ENCODE results near the gene C1orf198.

The C1orf198 gene

DNA sequence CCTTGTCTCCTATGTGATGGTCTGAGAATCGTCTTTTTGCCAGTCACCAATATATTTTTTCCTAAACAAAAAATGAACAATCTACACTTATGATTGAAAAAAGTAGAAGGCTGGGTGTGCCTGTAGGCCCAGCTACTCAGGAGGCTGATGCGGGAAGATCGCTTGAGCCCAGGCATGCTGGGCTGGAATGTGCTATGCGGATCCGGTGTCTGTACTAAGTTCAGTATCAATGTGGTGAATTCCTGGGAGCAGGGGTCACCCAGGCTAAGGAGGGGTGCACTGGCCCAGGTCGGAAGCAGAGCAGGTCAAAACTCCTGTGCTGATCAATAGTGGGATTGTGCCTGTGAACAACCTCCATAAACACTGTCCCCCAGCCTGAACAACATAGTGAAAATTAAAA, 25.7 kb upstream of the C1orf198 start:
- DNase-seq (ENCODE audit: low read depth in 2 of 3, low spot score in 2 of 3) = no peak

DNA sequence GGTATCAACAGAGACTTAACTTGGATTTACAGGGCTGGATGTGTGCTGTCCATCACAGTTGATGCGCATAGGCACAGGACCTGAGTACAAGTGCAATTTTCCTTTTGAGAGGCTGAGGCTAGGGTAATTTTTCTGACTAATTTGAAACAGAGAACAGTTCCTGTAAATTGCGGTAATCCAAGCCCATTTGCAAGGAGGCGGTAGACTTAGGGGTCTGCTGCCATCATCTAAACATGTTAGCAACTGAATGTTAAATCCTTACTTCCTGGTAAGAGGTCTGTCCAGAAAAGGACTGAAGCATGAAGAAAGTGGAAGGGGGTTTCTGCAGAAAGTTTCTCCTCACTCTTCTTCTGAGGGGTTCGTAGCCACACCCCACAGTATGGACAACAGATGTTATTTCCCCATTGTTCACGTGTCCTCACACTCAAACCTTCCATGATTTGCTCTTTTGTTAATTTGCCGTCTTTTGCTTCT, 23.7 kb upstream of the C1orf198 start:
- DNase-seq (ENCODE audit: low read depth in 2 of 3, low spot score in 2 of 3) = no peak

DNA sequence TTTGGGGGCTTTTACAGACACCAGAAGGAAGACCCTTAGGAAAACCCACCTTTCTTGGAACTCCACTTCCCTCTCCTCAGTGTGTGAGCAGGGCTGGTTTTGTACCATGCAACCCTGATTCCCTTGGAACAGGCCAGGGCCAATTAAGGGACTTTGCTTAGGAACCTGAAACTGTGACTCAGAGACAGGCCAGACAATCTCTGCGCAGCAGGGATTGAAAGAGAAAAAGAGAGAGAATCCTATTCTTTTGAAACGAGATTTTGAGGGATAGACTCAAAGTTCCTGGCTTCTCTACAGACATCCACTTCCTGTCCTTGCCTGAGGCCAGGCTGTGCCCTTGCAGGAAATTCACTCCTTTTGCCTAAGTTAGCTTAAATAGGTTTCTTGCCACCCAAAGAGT, 23.1 kb upstream of the C1orf198 start:
- no peak for DNase-seq (ENCODE audit: low read depth in 2 of 3, low spot score in 2 of 3)

DNA sequence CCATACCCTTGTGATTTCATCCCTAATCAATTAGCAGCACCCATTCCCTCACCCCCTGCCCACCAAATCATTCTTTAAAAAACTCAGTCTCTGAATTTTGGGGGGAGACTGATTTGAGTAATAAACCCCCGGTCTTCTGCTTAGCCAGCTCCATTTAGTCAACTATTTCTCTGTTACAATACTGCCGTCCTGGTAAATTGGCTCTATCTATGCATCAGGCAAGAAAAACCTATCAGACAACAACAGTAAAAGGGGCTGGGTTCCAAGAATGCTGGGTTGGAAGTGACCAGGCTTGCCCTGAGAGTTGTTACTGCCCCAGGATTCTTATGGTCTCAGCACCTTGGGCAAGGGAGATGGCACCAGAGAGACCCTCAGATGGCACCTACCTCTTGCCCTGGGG, 16.3 kb upstream of the C1orf198 start:
- DNase-seq (ENCODE audit: low read depth in 2 of 3, low spot score in 2 of 3) = no peak

DNA sequence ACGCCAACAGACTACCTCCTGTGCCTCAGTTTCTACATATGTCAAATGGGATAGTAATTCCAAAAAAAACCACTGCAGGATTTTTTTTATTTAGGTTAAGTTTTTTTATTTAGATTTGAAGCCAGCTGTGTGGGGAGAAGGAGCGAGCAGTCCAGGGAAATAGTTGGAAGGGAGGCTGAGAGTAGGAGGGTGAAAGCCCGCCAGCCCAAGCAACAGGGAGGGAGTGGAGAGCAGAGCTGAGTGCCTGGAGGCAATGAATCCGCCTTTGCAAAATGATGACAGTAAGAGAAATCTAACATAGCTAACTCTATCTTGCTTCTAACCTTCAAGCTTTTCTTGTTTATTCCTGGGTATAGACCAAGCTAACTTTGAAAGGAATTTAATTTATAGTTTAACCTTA, 15.6 kb upstream of the C1orf198 start:
- no peak for DNase-seq (ENCODE audit: low read depth in 2 of 3, low spot score in 2 of 3)

DNA sequence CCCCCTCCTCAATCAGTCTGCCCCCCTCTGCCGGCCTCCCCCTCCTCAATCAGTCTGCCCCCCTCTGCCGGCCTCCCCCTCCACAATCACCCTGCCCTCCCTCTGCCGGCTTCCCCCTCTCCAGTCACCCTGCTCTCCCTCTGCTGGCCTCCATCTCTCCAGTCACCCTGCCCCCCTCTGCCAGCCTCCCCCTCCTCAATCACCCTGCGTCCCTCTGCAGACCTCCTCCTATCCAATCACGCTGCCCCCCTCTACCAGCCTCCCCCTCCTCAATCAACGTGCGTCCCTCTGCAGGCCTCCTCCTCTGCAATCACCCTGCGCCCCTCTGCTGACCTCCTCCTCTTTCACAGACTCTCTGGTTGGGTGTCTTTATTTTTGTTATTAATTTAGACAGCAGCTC, 11.5 kb upstream of the C1orf198 start:
- no peak for DNase-seq (ENCODE audit: low read depth in 2 of 3, low spot score in 2 of 3)

DNA sequence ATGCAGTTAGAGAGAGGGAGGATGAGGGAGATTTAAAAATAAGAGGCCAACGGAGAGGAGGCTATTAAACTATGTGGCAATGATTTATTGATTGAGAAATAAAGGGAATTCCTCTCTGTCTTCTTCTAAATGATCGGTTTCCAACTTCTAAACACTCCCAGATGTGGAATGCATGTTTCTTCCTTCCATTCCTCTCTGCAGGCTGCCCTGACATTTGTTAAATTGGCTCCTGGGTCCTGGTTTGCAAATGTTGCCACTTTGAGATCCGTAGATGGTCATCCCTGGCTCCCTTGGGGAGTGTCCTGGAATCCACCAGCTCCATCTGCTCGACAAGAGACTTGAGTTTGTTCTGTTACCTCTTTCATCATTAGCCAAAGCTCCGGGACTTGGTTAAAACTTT, 10.3 kb upstream of the C1orf198 start:
- DNase-seq (ENCODE audit: low read depth in 2 of 3, low spot score in 2 of 3) = no peak

DNA sequence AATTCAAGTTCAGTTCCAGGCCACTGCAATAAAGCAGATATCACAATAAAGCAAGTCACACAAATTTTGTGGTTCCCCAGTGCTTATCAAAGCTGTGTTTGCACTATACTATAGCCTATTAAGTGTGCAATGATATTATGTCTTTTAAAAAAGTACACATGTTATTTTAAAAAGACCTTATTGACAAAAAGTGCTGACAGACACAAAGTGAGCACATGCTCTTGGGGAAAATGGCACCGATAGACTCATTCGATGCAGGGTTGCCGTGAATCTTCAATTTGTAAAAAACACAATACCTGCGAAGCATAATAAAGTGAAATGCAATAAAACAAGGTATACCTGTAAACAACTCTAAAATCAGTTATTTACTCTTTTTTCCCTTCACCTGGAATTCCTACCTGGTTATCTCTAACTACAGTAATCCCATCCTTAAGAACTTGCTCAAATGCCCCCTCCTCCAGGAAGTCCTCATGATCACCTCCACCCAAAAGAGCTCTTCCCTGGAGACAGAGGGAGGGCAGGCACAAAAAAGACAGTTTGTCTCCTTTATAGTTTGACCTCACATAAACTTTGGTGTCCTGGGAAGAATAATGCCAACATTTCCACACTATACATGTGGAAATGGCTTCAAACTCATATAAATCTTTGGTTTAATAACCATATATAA, 9.7 kb upstream of the C1orf198 start:
- no peak for DNase-seq (ENCODE audit: low read depth in 2 of 3, low spot score in 2 of 3)

DNA sequence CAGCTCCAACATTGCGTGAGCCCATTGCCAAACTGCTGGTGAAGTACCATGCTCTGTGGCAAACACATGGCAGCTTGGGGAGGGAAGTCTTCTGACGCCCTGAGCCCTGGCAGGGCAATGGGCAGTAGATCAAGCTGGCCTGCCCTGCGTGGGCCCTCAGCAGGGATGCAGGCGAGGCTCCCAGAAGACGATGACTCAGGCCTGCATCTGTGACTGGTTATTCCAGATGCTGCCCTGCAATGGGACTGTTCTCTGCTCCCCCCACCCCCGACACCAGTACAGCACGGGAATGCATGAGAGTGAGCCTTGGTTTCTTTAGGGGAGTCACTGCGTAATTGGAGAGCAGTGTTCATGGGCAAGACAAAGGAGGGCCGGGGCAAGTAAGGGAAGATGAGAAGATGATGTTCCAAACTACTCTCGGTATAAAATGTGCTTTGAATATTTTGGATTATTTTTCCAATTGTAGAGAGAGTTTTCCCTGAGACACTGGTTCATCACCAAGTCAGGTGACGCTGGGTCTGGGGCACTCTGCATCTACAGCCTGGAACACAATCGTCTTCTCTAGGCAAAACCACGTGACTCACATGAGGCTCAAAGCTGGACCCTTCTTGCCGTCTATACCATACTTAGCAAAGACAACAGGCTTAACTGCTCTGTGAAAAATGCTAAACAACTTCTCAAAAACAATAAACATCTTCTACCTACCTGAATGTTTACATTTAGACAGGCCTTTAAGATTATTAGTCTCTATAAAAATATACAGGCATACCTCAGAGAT, 9.0 kb upstream of the C1orf198 start:
- DNase-seq (ENCODE audit: low read depth in 2 of 3, low spot score in 2 of 3) = no peak

DNA sequence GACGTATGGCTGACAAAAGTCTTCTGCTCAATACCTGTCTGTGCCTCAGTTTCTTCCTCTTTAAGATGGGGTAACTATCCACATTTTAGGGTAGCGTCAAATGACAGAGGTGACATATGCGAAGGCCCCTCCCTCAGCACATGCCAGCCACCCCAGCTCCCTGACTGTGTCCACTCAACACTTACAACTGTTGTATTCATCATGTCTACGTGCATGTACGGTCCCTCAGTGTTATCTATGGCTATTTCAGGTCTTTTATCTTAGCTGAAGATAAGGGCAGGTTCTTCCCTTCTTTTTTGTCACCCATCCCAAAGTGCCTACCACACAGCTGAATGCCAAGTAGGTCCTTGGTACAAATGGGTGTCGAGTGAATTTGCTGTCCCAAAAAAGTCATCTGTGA, 8.3 kb upstream of the C1orf198 start:
- DNase-seq (ENCODE audit: low read depth in 2 of 3, low spot score in 2 of 3) = no peak

DNA sequence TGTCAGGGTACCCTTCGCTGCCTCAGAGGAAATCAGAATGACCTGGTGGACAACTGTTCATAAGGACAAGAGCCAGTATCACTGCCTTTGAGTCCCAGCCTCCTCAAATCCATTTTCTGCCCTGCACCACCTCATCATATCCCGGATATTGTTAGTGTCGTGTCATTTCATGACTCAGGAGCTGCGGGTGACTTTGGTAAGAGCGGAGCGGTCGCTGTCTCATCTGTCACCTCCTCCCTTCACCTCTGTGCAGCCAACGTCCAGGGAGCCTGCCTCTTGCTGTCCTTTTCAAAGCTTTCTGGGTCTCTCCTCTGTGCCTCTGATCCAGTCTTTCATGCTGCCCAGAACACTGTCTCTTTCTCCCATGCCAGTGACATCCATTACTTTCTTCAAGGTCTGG, 7.0 kb upstream of the C1orf198 start:
- no peak for DNase-seq (ENCODE audit: low read depth in 2 of 3, low spot score in 2 of 3)

DNA sequence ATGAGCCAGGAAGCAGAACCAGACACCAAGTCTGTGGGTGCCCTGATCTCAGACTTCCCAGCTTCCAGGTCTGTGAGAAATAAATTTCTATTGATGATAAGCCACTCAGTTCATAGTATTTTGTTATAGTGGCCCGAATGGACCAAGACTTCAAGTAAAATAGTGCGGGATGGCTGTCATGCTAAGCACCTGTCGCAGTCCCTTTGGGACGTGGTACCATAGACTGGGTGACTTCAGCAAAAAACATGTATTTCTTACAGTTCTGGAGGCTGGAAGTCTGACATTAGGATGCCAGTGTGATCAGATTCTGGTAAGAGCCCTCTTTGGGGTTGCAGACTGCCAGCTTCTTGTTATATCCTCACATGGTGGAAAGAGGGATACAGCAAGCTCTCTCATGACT, 2.6 kb upstream of the C1orf198 start:
- no peak for DNase-seq (ENCODE audit: low read depth in 2 of 3, low spot score in 2 of 3)

DNA sequence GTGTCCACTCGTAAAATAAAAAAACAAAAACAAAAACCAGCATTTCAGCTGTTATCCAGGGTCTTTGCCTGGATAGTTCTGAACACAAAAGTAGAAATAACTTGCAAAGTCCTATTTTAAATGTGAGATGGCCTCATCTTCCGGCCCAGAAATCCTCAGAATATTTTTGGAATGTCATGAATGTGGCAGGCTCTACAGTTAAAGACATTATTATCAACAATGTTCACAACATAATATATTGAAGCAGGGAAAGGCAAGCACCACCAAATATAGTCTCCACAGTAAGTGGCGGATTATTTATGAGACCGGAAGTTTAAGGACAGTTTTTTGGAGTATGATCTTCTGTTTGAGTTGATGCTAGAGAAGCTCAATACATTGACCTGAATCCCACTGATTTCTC, 1.2 kb upstream of the C1orf198 start:
- no peak for DNase-seq (ENCODE audit: low read depth in 2 of 3, low spot score in 2 of 3)

DNA sequence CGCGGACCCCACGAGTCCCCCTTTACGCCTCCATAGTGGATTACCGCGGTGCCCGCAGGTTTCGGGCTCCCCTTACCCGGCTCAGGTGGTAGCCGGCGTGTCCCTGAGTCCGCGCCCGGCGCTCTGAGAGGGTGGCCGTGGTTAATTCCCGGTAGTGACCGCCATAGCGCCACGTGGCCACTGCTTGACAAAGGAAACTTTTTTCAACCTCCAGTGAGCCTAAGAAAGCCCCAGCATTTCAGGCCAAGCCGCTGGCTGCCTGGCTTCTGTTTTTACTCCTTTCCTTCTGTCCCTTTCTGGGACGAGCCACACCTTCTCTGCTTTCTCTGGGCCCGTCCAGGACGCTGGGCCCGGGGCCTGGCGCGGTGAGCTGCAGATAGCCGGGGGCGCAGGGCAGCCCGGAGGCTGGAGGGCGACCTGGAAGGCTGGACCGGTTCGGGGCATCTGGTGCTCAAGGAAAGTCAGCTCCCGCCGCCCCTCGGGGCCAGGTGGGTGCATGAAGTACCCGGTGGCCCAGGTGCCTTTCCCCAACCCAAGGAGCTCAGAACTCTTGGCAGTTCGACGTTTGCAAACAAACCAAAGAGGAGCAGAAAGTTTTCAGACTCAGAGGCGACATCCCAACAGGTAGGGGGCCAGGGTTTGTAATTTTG, 540 bp upstream of the C1orf198 start:
- DNase-seq (ENCODE audit: low read depth in 2 of 3, low spot score in 2 of 3) = peak in 2 of 3 experiments; percentile 2 to 17

DNA sequence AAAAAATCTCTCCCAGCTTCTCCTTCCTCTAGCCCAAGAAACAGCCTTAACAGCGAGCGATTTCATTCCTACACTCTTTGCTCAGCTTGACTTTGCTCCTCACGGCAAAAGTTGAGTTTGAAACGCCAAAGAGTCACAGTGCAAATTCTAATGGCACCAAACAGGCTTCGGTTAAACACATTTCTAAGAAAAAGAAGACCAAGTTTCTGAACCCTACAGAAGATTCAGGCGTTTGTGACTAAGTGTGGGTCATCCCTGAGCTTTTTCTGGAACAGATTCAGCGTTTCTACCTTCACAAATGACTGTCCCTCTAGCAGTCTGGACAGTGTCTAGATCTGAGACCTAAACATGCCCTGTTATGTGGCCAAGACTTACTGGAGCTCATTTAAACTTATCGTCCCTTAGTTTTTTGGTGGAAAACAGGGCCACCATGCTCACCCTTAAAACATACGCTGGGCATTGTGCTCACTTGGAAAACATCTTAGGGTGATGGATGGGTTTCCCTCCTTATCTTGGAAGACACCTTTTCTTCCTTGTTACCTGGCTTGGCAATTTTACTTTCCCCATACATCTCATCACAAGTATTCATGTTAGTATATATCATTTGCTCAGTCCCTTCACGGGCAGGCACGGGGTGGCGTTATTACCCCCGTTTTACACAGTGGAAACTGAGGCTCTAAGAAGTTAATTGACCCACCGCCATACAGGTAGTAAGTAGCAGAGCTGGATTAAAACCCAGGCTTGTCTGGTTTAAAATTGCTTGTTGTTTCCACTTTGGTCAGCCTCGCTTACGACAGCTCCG, 1.0 kb downstream of the C1orf198 start:
- DNase-seq (ENCODE audit: low read depth in 2 of 3, low spot score in 2 of 3) = no peak

DNA sequence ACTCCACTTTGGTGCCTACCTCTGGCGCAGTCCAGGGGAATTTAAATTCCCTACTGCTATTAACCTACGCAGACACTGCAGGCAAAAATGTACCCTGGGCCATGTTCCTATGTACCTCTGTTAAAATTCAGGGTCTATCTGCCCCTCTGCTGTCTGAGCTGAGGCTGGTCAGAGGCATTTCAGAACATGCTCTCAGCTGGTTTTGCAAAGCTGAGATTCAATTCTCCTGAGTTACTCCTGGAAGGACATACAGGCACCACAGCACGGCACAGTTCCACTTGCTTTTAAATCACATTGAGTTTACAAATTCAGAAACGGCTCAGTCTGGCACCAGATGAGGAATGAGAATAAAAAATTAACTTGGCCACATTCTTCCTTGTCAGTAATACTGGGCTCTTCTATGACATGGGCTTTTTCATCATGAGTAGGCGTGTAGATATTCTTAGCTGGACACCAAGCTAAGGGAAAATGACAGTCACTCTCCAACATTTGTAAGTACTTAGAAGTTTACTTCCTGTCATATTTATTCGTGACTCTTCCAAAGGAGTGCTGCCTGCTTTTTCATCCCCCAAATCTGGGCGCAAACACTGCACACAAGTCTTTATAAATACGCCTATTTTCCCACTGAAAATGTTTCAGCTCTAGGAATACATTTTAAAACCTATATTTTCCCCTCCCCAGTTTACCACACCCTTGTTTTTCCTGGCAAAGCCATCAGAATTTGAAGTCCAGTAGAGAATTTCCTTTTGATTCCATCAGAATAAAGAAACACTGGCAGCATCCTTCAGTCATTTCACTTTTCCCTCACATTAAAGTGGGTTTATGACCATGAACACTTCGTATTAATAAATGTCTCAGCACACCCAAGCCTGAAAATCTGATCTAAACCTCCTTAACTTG, 1.9 kb downstream of the C1orf198 start:
- no peak for DNase-seq (ENCODE audit: low read depth in 2 of 3, low spot score in 2 of 3)

DNA sequence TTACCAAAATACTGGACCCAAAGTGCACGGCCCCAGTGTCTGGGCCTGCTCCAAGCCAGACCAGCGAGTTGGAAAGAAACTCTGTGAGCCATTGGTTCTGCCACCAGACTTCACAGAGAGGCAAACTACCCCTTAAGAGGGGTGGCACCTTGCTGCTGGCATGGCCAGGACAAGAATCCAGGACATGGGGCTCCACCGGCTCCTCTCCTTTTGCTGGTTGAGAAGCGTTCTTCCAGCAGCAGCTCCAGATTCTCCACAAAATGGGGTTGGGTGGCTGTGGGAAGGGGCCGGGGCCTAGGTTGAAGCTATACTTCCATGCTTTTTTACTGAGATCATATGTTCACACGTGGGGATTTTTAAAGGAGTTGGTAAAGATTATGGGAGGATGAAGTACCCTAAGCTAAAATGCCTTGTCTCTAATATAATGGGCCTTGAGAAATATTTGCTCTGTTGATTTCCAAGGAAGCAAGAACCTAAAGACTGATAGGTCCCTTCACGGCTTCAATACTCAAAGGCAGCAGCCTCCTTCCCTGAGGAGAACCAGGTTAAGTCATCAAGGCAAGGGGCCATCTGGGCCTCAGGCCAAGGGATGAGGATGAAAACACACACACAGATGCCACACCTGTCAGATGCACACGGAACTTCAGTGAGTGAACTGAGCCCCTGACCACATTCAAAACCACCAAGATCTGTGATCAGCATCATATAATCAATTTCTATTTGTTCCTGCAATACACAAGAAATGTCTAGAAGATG, 3.1 kb downstream of the C1orf198 start:
- no peak for DNase-seq (ENCODE audit: low read depth in 2 of 3, low spot score in 2 of 3)

DNA sequence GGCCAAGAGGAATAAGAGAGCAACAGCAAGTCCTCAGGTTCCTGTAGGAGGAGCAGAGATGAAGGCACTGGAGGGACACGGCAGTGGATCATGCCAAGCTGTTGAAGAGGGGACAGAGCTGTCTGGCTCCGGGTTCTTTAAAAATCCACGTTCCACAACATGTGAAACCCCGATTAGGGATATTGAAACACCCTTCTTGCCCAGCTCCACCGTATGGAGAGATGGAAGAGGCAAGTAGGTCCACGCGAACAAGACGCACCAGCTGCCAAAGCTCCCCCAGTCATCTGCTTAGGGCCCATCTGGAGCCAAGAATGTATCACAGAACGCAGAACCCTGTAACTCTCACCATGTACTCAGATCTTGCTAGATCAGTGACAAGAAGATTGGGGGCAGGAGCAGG, 3.9 kb downstream of the C1orf198 start:
- DNase-seq (ENCODE audit: low read depth in 2 of 3, low spot score in 2 of 3) = no peak

DNA sequence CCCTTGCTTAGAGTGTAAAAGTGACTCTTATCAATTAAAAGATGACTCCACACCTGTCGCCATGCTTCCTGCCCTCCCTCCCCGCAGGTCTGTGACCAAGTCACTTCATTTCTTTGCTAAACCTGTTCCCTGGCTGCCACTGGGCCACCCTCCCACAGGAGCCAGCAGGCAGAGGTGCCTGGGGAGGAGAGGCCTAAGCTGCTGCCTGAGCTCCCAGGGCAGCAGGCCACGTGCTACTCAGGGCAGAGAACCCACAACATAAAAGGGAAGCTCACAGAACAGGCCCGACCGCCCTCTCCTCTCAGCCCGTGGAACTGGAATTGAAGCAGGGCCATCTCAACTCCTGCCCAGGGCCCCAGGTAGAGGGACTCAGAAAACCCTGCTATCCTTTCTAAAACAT, 4.9 kb downstream of the C1orf198 start:
- no peak for DNase-seq (ENCODE audit: low read depth in 2 of 3, low spot score in 2 of 3)

Measured in activated CD8-positive, alpha-beta memory T cell treated with anti-CD3 and anti-CD28 coated beads for 48 hours (primary cell).